DOHH2 (cell line): ENCODE results near the gene POLR2J.
A peak's percentile ranks its signal among the peaks of the same experiment; 100 is the strongest.

ENCODE experiments used
- H3F3A ChIP-seq: fragments of 200-600 bp; sonication (generic), shearing (Covaris generic); 2 replicates; pipeline ENCODE4 v1.6.0; 2016; ENCODE audit warnings: antibody characterized with exemption, mild to moderate bottlenecking; ENCODE audit not compliant: control insufficient read depth, insufficient read depth
- H3K27ac ChIP-seq: fragments of 200-600 bp; sonication (generic); 2 replicates; pipeline ENCODE4 v1.5.1; 2014; ENCODE audit warnings: low read depth, mild to moderate bottlenecking, low read length, moderate library complexity
- H3K27me3 ChIP-seq: fragments of 200-600 bp; sonication (generic); 2 replicates; pipeline ENCODE4 v1.6.1; 2014; ENCODE audit warnings: mild to moderate bottlenecking, low read length, mixed read lengths; ENCODE audit not compliant: control insufficient read depth
- H3K36me3 ChIP-seq: fragments of 200-600 bp; sonication (generic); 2 replicates; pipeline ENCODE4 v1.6.1; 2014; ENCODE audit warnings: mild to moderate bottlenecking, low read length, moderate library complexity, mixed read lengths; ENCODE audit not compliant: control insufficient read depth
- H3K4me1 ChIP-seq: fragments of 200-600 bp; sonication (generic); 2 replicates; pipeline ENCODE4 v1.6.1; 2014; ENCODE audit warnings: mild to moderate bottlenecking, low read length, mixed read lengths; ENCODE audit not compliant: control insufficient read depth
- H3K4me2 ChIP-seq: fragments of 200-600 bp; sonication (generic); 2 replicates; pipeline ENCODE4 v1.6.0; 2014; ENCODE audit warnings: mild to moderate bottlenecking, low read length, moderate library complexity
- H3K4me3 ChIP-seq: fragments of 200-600 bp; sonication (generic); 2 replicates; pipeline ENCODE4 v1.5.1; 2014; ENCODE audit warnings: mild to moderate bottlenecking, low read length, mixed read lengths
- H3K79me2 ChIP-seq: fragments of 200-600 bp; sonication (generic); 2 replicates; pipeline ENCODE4 v1.6.1; 2014; ENCODE audit warnings: mild to moderate bottlenecking, low read length, mixed read lengths; ENCODE audit not compliant: control insufficient read depth
- H3K9me2 ChIP-seq: fragments of 200-600 bp; sonication (generic); replicated peaks from 2 replicates; pipeline ENCODE4 v1.6.1; 2014; ENCODE audit warnings: mild to moderate bottlenecking, low read length, mixed read lengths; ENCODE audit not compliant: control insufficient read depth
- H3K9me3 ChIP-seq: fragments of 200-600 bp; sonication (generic); 2 replicates; pipeline ENCODE4 v1.6.1; 2014; ENCODE audit warnings: antibody characterized with exemption, low read length, mixed read lengths; ENCODE audit not compliant: control insufficient read depth, insufficient read depth
- H4K20me1 ChIP-seq: fragments of 200-600 bp; sonication (generic); 2 replicates; pipeline ENCODE4 v1.6.0; 2014; ENCODE audit warnings: low read depth, mild to moderate bottlenecking, antibody characterized with exemption, low read length, moderate library complexity; ENCODE audit not compliant: control insufficient read depth, insufficient read depth
- EZH2phosphoT487 ChIP-seq: fragments of 200-600 bp; sonication (generic); IDR thresholded peaks from 2 replicates; pipeline ENCODE4 v1.6.1; 2017; ENCODE audit warnings: borderline replicate concordance, mild to moderate bottlenecking, antibody characterized with exemption, low read length, moderate library complexity, mixed read lengths
- TF ChIP-seq, protein P1 (sequence below): fragments of 200-600 bp; sonication (generic); IDR thresholded peaks from one replicate; pipeline ENCODE4 v1.5.1; 2014; ENCODE audit warnings: antibody characterized with exemption, mild to moderate bottlenecking, low read depth, low read length; ENCODE audit not compliant: poor library complexity, severe bottlenecking

Gene POLR2J

DNA sequence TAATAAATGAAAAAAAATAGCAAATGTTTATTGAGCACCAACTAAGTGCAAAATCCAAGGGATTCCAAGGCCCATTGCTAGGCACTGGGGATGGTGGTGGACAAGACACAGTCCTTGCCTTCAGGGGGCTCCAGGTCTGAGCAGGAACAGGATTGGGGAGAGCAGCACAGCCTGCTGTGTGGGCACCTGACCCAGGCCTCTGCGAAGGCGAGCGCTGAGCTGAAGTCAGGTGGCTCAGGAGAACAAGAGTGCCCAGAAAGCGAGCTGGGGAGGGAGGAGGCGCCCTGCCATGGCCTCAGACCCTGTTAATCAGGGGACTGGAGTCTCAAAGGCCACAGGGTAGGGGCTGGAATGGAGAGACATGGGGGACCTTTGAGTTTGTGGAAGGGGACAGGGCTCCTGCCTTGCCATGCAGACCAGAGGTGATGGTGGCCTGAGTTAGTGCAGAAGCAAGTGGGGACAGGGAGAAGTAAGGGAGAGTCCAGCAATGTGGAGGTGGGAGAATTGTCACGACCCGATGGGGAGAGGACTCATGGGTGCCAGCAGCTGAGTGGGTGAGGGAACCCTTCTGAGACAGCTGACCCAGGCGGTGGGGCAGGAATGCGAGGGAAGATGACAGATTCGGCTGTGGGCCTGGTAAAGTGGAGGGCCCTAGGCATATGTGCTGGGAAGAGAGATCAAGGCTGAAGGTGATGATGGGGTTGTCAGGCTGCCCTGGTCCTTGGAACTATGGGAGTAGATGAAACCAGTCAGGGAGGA lies 49.4 kb downstream of the POLR2J start:
- Histone ChIP-seq H3K9me2 (no peaks in the 10 kb centered on the region), H3K27ac (peak overlapping the region; percentile 94), H3K4me1 (peaks cover 88% of the 10 kb centered on the region), H3K36me3 (peaks cover 49% of the 10 kb centered on the region), H3F3A (peaks cover 48% of the 10 kb centered on the region), H4K20me1 (no peaks in the 10 kb centered on the region), H3K4me2 (no peak overlapping the region; the same call in 1 of the 2 replicates), H3K9me3 (no peaks in the 10 kb centered on the region), H3K27me3 (no peaks in the 10 kb centered on the region), H3K4me3 (no peak overlapping the region), H3K79me2 (peaks cover 31% of the 10 kb centered on the region)
- TF ChIP-seq, protein P1, sequence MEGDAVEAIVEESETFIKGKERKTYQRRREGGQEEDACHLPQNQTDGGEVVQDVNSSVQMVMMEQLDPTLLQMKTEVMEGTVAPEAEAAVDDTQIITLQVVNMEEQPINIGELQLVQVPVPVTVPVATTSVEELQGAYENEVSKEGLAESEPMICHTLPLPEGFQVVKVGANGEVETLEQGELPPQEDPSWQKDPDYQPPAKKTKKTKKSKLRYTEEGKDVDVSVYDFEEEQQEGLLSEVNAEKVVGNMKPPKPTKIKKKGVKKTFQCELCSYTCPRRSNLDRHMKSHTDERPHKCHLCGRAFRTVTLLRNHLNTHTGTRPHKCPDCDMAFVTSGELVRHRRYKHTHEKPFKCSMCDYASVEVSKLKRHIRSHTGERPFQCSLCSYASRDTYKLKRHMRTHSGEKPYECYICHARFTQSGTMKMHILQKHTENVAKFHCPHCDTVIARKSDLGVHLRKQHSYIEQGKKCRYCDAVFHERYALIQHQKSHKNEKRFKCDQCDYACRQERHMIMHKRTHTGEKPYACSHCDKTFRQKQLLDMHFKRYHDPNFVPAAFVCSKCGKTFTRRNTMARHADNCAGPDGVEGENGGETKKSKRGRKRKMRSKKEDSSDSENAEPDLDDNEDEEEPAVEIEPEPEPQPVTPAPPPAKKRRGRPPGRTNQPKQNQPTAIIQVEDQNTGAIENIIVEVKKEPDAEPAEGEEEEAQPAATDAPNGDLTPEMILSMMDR = no peak
- TF ChIP-seq EZH2phosphoT487 = no peak

DNA sequence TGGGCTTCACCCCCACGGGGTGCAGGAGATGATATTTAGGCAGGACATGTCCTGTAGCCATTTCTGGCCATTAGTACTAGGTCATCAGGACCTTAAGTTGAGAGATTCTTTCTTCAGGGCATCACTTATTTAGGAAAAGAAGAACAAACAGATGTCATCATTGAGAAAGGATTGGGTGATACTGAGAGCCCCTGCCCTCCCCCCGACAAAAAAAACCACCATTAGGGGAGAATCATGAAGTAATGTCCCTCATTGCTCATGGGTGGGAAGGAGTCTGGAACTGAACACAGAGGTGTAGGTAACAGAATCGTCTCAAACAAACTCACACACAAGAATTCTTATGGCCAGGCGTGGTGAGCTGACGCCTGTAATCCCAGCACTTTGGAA lies 51.7 kb downstream of the POLR2J start:
- peak overlapping the region; percentile 75 for H3K4me2 ChIP-seq
- peaks cover 92% of the 10 kb centered on the region for H3K4me1 ChIP-seq
- peaks cover 27% of the 10 kb centered on the region for H3K79me2 ChIP-seq
- H3F3A ChIP-seq = peaks cover 55% of the 10 kb centered on the region
- peak overlapping the region; percentile 97 for H3K27ac ChIP-seq
- peak overlapping the region; percentile 73 for H3K4me3 ChIP-seq
- no peaks in the 10 kb centered on the region for H3K9me2 ChIP-seq
- H3K27me3 ChIP-seq = no peaks in the 10 kb centered on the region
- peaks cover 52% of the 10 kb centered on the region for H3K36me3 ChIP-seq
- no peaks in the 10 kb centered on the region for H4K20me1 ChIP-seq
- TF ChIP-seq, protein P1 = no peak
- no peak for TF ChIP-seq EZH2phosphoT487
- no peaks in the 10 kb centered on the region for H3K9me3 ChIP-seq

DNA sequence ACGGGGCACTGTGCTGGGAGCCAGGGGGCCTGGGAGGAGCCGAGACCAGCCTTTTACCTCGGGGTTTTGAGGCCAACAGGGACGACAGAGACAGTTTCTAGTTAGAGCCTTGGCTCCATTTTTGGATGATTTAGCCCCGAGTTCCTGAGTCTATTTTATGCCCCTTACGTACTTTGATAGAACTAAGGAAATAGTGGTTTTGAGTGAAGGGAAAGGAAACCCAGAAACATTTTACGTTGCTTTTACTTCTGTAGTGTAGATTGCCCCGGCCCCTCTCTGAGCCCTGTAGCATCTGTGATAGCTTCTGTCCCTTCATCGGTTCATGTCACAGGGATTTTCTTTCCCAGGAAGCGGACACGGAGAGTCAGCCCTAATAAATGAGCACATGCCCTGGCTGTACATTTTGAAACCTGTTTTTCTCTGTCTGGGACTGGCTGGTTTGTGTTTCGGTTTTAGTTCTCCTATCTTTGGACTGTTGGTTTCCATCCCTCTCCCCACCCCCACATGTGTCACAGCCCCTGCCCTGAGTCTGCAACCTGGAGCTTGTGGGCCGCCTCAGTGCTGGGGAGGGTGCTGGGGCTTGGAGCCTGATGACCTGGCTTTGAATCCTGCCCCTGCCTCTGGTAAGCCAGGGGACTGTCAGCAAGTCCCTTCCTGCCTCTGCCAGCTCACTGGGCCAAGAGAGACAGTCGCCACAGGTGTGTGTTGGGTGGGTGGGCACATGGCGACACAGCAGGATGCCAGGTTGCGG lies 52.3 kb downstream of the POLR2J start:
- peak overlapping the region; percentile 97 for H3K27ac ChIP-seq

More for the DNA sequence above, 52.3 kb downstream of the POLR2J start:
- TF ChIP-seq, protein P1 = no peak
- no peak for TF ChIP-seq EZH2phosphoT487
- H3K9me2 ChIP-seq = no peaks in the 10 kb centered on the region
- H3K9me3 ChIP-seq = no peaks in the 10 kb centered on the region
- H3F3A ChIP-seq = peaks cover 53% of the 10 kb centered on the region
- peaks cover 27% of the 10 kb centered on the region for H3K79me2 ChIP-seq
- H3K4me2 ChIP-seq = peak overlapping the region; percentile 75
- no peaks in the 10 kb centered on the region for H4K20me1 ChIP-seq
- peak overlapping the region; percentile 73 for H3K4me3 ChIP-seq
- H3K27me3 ChIP-seq = no peaks in the 10 kb centered on the region
- peaks cover 56% of the 10 kb centered on the region for H3K36me3 ChIP-seq
- H3K4me1 ChIP-seq = peaks cover 91% of the 10 kb centered on the region
